Astrocyte (in vitro differentiated cells and primary cell): ENCODE measurements around the gene HNRNPDL. TPM values are rescaled to one million over a fixed set of nuclear protein-coding genes. Genes with fewer than 3 reads are reported as not detected.

Experiments
- DNase-seq: peaks from one replicate; pipeline ENCODE4 v3.0.0-alpha.2; 2010; ENCODE audit warnings: low read depth
- FAIRE-seq: peaks from 2 replicates; lab custom pipeline; 2011; peaks lifted over from hg19 to GRCh38; lab: Jason Lieb, UNC
- H2AFZ ChIP-seq: 2 replicates; pipeline ENCODE4 v1.6.0; 2012; ENCODE audit warnings: low read depth, low read length, inconsistent platforms
- H3K27ac ChIP-seq: 2 replicates; pipeline ENCODE4 v1.5.1; 2011; ENCODE audit warnings: low read depth, low read length, inconsistent platforms
- H3K27me3 ChIP-seq: 2 replicates; pipeline ENCODE4 v1.6.0; 2011; ENCODE audit warnings: low read length, inconsistent platforms; ENCODE audit not compliant: insufficient read depth
- H3K36me3 ChIP-seq: 2 replicates; pipeline ENCODE4 v1.5.1; 2011; ENCODE audit warnings: low read length, inconsistent platforms; ENCODE audit not compliant: insufficient read depth
- H3K4me1 ChIP-seq: 2 replicates; pipeline ENCODE4 v1.5.1; 2011; ENCODE audit warnings: low read length, inconsistent platforms; ENCODE audit not compliant: insufficient read depth
- H3K4me2 ChIP-seq: 2 replicates; pipeline ENCODE4 v1.6.0; 2012; ENCODE audit warnings: low read length, inconsistent platforms
- H3K4me3 ChIP-seq: 2 replicates; pipeline ENCODE4 v1.5.1; 2011; ENCODE audit warnings: low read depth, mild to moderate bottlenecking, low read length, inconsistent platforms; ENCODE audit not compliant: insufficient read depth
- H3K79me2 ChIP-seq: 2 replicates; pipeline ENCODE4 v1.6.0; 2012; ENCODE audit warnings: mild to moderate bottlenecking, low read length, inconsistent platforms; ENCODE audit not compliant: insufficient read depth
- H3K9ac ChIP-seq: 2 replicates; pipeline ENCODE4 v1.6.0; 2012; ENCODE audit warnings: mild to moderate bottlenecking, low read length, inconsistent platforms
- H3K9me3 ChIP-seq: 2 replicates; pipeline ENCODE4 v1.5.1; 2012; ENCODE audit warnings: low read depth, mild to moderate bottlenecking, low read length, inconsistent platforms; ENCODE audit not compliant: insufficient read depth
- H4K20me1 ChIP-seq: 2 replicates; pipeline ENCODE4 v1.6.0; 2012; ENCODE audit warnings: low read length, inconsistent platforms; ENCODE audit not compliant: insufficient read depth
- H3K27ac Mint-ChIP-seq: one replicate; pipeline ENCODE4 v1.8.0; 2021; ENCODE audit warnings: mild to moderate bottlenecking, mixed read lengths; ENCODE audit not compliant: unreplicated experiment
- H3K27me3 Mint-ChIP-seq: one replicate; pipeline ENCODE4 v1.8.0; 2021; ENCODE audit warnings: low read depth, mixed read lengths; ENCODE audit not compliant: unreplicated experiment
- H3K36me3 Mint-ChIP-seq: one replicate; pipeline ENCODE4 v1.8.0; 2021; ENCODE audit warnings: low read depth, mixed read lengths; ENCODE audit not compliant: unreplicated experiment
- H3K4me1 Mint-ChIP-seq: one replicate; pipeline ENCODE4 v1.8.0; 2021; ENCODE audit warnings: low read depth, mixed read lengths; ENCODE audit not compliant: unreplicated experiment
- H3K4me3 Mint-ChIP-seq: one replicate; pipeline ENCODE4 v1.8.0; 2021; ENCODE audit warnings: mild to moderate bottlenecking, moderate library complexity, mixed read lengths; ENCODE audit not compliant: unreplicated experiment
- H3K9me3 Mint-ChIP-seq: one replicate; pipeline ENCODE4 v1.8.0; 2021; ENCODE audit warnings: mild to moderate bottlenecking, mixed read lengths; ENCODE audit not compliant: unreplicated experiment
- EZH2 ChIP-seq: IDR thresholded peaks from 2 replicates; pipeline ENCODE4 v1.6.1; 2012; ENCODE audit warnings: mild to moderate bottlenecking, low read length, inconsistent platforms; ENCODE audit not compliant: insufficient read depth
- total RNA-seq: library from RNA; stranded (reverse); gene quantifications from 2 replicates; pipeline ENCODE4 v1.2.1, GENCODE V29; 2021
- TF ChIP-seq, protein P1 (sequence below): IDR thresholded peaks from 2 replicates; pipeline ENCODE4 v1.5.1; 2011; ENCODE audit warnings: low read depth, mild to moderate bottlenecking, inconsistent platforms, low read length, moderate library complexity; ENCODE audit not compliant: insufficient read depth

Gene HNRNPDL
- total RNA-seq, 1 donor from 2014 or later, result 220 TPM

DNA sequence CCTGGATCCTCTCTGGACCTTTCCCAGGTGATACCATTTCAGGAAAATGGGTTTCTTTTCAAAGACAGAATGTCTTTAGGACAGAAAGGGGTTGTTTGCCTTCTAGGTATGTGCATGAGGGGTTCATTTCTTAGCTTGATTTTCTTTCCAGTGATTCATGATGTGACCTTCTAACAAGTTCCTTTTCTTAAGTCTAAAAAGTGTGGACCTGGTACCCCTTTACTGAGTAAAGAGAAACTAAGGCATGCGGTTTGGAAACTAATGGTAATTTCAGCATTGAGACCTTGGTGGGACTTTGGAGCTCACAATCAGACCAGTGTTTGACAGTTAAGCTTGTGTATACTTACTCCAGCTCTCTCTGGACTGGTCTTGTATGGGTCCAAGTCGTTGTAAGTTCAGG lies 8.8 kb upstream of the HNRNPDL start:
- Histone ChIP-seq H2AFZ (no peak overlapping the region), H3K27ac (no peak overlapping the region), H3K4me1 (peaks cover 7% of the 10 kb centered on the region), H3K4me2 (no peak overlapping the region), H3K9ac (no peak overlapping the region), H3K79me2 (peaks cover 96% of the 10 kb centered on the region), H3K36me3 (no peaks in the 10 kb centered on the region), H4K20me1 (peaks cover 55% of the 10 kb centered on the region), H3K4me3 (no peak overlapping the region), H3K9me3 (no peaks in the 10 kb centered on the region), H3K27me3 (no peaks in the 10 kb centered on the region)
- no peaks in the 10 kb centered on the region for H3K9me3 Mint-ChIP-seq
- peaks cover 6% of the 10 kb centered on the region for H3K36me3 Mint-ChIP-seq
- no peak for DNase-seq
- FAIRE-seq, result no peak
- H3K4me1 Mint-ChIP-seq, result peaks cover 13% of the 10 kb centered on the region
- H3K27me3 Mint-ChIP-seq, result no peaks in the 10 kb centered on the region
- no peak overlapping the region for H3K27ac Mint-ChIP-seq
- TF ChIP-seq, protein P1, sequence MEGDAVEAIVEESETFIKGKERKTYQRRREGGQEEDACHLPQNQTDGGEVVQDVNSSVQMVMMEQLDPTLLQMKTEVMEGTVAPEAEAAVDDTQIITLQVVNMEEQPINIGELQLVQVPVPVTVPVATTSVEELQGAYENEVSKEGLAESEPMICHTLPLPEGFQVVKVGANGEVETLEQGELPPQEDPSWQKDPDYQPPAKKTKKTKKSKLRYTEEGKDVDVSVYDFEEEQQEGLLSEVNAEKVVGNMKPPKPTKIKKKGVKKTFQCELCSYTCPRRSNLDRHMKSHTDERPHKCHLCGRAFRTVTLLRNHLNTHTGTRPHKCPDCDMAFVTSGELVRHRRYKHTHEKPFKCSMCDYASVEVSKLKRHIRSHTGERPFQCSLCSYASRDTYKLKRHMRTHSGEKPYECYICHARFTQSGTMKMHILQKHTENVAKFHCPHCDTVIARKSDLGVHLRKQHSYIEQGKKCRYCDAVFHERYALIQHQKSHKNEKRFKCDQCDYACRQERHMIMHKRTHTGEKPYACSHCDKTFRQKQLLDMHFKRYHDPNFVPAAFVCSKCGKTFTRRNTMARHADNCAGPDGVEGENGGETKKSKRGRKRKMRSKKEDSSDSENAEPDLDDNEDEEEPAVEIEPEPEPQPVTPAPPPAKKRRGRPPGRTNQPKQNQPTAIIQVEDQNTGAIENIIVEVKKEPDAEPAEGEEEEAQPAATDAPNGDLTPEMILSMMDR, result no peak
- TF ChIP-seq EZH2, result no peak
- H3K4me3 Mint-ChIP-seq, result no peak overlapping the region

DNA sequence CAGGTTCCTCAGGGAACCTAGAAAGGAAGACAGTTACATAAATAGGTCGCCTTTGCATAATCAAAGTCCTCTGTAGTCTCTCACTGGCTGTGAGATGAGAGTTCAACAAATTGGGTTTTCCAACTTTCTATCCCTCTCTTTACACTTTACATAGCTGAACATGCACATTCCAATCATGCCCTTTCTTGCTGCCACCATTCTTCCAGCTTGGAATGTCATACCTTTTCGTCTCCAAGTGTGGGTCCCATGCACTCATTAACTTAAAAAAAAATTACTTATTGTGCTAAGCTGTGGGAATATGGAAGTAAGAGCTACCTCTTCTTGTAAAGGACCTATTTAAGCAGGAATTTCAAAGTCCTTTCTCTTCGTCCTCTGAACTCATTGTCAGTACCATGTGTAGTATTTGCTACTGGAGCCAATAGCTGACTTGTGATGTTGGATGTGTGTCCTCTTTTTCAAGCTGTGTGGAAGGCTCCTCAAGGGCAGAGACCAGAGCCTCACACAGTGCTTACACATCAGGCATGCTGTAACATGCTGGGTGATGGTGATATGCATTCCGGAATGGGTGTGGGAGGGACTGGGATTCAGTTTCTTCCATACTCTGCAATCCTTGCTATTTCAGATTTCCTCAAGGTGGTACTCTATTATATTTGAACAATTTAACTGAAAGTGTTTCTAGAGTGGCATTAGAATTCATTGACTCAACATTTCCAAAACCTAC lies 7.2 kb upstream of the HNRNPDL start:
- Histone ChIP-seq H3K4me2 (no peak overlapping the region), H3K36me3 (no peaks in the 10 kb centered on the region), H3K4me3 (no peak overlapping the region), H2AFZ (no peak overlapping the region), H3K9me3 (no peaks in the 10 kb centered on the region), H3K27ac (no peak overlapping the region), H3K79me2 (peaks cover 99% of the 10 kb centered on the region), H4K20me1 (peaks cover 71% of the 10 kb centered on the region), H3K27me3 (no peaks in the 10 kb centered on the region), H3K9ac (no peak overlapping the region), H3K4me1 (peaks cover 7% of the 10 kb centered on the region)
- Mint-ChIP-seq H3K27me3 (no peaks in the 10 kb centered on the region), H3K4me1 (peaks cover 19% of the 10 kb centered on the region), H3K27ac (peak overlapping the region; percentile 82), H3K36me3 (peaks cover 6% of the 10 kb centered on the region), H3K4me3 (peak overlapping the region; percentile 36), H3K9me3 (no peaks in the 10 kb centered on the region)
- peak; percentile 16 for DNase-seq
- TF ChIP-seq EZH2, result no peak
- TF ChIP-seq, protein P1, result no peak
- FAIRE-seq, result no peak

DNA sequence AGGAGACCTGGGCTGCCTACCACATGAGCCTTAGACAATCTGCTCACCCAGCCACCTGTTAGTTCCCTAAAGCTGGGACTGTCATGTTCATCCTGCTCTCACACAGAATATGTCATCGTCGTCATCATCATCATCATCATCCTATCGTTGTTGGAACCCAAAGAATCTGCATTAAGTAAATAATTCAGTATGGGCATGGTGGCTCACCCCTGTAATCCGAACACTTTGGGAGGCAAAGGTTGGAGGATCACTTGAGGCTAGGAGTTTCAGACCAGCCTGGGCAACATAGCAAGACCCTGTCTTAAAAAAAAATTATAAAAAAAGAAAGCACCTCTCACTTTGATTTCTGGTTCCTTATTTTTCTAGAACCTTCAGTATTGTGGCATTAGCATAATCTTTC lies 6.5 kb upstream of the HNRNPDL start:
- H3K4me1 Mint-ChIP-seq, result peaks cover 19% of the 10 kb centered on the region
- no peak overlapping the region for H3K4me3 Mint-ChIP-seq
- no peak for FAIRE-seq
- Histone ChIP-seq H3K27me3 (no peaks in the 10 kb centered on the region), H3K4me2 (no peak overlapping the region), H4K20me1 (peaks cover 77% of the 10 kb centered on the region), H2AFZ (no peak overlapping the region), H3K36me3 (no peaks in the 10 kb centered on the region), H3K9me3 (no peaks in the 10 kb centered on the region), H3K4me1 (peaks cover 7% of the 10 kb centered on the region), H3K27ac (no peak overlapping the region), H3K79me2 (peaks cover 99% of the 10 kb centered on the region), H3K9ac (no peak overlapping the region), H3K4me3 (no peak overlapping the region)
- no peak for DNase-seq
- peaks cover 5% of the 10 kb centered on the region for H3K36me3 Mint-ChIP-seq
- TF ChIP-seq EZH2, result no peak
- TF ChIP-seq, protein P1, result no peak
- H3K27me3 Mint-ChIP-seq, result no peaks in the 10 kb centered on the region
- H3K9me3 Mint-ChIP-seq, result no peaks in the 10 kb centered on the region
- H3K27ac Mint-ChIP-seq, result peak overlapping the region; percentile 82
